ENCODE measurements around the gene ANTKMT.

ANTKMT gene

DNA sequence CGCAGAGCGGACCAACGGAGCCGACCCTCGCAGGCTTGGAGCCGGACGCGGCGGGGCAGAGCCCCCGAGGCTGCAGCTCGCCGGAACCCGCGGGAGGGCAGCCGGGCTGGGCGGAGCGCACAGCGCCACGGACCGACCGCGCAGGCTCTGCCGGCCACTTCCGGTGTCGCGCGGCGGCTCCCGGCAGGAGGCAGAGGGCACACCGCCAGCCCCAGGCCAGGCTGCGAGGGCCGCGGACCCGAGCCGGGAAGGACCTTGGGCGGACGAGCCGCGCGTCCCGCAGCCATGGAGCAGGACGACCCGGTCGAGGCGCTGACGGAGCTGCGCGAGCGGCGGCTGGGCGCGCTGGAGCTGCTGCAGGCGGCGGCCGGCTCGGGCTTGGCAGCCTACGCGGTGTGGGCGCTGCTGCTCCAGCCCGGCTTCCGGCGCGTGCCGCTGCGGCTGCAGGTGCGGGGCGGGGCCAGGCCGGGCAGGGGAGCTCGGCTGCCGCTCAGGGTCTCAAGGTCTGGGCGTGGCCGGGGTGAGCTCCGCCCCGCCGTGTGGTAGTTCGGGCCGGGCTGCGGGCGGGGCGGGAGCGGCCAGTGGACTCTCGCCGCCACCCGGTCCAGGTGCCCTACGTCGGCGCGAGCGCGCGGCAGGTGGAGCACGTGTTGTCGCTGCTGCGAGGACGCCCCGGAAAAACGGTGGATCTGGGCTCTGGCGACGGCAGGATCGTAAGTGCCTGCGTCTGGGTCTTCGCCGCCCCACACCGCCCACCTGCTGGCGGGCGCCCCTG, at the start of gene ANTKMT:
Gene ANTKMT, plus strand, starts transcription at position 157 of the 775 bp plus-strand sequence. Its CDS starts 129 bp downstream, at position 286.
- peak; percentile 46 to 48 for DNase-seq (ENCODE audit: low read depth in 2 of 2)

DNA sequence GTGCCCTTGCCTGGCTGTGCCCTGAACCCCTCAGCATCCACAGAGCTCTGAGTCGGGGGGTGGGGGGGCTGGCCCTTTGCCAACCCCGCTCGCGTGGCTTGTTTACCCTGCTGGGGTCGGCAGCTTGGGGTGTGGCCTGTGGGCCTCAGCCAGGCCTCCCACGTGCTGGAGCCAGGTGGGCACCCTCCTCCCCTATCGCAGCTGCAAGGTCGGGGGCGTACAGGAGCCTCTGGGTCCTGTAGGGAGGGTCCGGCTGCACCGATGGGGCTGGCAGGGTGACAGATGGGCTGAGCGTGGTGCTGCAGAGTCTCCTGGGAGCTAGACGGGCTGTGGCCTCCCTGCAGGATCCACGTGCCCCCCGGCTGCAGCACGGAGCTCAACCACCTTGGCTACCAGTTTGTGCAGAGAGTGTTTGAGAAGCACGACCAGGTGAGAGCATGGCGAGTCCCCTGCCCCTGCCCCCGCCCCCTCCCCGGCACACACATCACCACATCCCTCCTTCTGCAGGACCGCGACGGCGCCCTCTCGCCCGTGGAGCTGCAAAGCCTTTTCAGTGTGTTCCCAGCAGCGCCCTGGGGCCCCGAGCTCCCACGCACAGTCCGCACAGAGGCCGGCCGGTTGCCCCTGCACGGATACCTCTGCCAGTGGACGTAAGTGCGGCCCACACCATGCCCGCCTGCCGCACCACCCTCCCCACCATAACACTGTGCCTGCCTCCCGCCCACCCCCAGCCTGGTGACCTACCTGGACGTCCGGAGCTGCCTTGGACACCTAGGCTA, 49.4 kb upstream of the ANTKMT start:
- no peak for DNase-seq (ENCODE audit: low read depth in 2 of 2)

- no peak for DNase-seq (ENCODE audit: low read depth in 2 of 2)
Measured at GRCh38 chr16:672371-672770, 48.6 kb upstream of the ANTKMT start.

GRCh38 chr16:672851-673250, 48.1 kb upstream of the ANTKMT start:
- DNase-seq (ENCODE audit: low read depth in 2 of 2): no peak

DNA sequence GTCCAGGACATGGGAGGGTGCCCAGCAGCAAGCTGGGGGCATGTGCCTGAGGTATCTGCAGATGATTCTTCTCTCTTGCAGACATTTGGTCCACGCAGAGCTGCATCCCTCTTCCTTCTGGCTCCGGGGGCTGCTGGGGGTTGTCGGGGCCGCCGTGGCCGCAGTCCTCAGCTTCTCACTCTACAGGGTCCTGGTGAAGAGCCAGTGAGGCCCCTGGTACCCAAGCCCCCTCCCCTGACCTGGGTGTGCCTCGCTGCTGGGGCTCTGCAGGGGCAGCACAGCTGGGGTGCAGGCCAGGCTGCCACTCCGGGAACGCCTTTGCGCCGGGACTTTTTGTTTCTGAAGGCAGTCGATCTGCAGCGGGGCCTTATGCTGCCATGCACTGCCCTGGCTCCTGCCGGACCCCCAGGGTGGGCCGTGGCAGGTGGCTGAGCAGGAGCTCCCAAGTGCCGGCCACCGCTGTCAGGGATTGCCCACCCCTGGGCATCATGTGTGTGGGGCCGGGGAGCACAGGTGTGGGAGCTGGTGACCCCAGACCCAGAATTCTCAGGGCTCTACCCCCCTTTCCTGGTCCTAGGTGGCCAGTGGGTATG, 47.5 kb upstream of the ANTKMT start:
- no peak for DNase-seq (ENCODE audit: low read depth in 2 of 2)

DNA sequence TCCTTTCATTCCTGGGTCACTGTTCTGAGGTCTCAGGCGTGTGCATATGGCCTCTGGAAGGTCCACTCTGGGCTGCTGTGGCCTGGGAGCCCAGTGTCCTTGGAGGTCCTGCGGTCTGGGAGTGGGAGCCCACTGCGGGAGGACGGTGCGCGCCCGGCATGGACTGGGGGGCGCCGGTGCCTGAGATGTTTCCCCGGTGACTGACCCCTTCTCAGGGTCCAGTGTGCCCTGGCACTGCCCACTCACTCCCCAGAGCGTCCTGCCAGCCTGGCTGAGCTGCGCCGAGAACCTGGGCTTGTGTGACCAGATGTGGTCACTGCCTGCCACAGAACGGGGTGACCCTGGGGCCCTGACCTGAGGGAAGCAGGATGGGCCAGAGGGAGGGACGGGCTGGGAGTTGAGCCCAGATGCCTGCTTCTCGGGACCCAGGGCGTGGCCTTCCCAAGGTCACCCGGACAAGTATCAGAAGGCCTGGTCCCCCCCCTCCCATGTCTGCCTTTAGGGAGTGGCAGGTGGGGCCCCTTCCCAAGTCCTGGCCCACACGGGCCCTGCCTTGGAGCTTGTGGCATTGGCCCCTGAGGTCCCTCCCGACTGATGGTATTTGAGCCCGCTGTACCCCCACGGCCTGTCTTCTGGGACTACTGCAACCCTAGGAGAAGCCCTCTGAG, 46.6 kb upstream of the ANTKMT start:
- DNase-seq (ENCODE audit: low read depth in 2 of 2): no peak

GRCh38 chr16:674968-675883, 45.7 kb upstream of the ANTKMT start, which contains the start of gene RHBDL1:
Gene RHBDL1, plus strand, starts transcription at chr16:675671. Its CDS starts 120 bp downstream, at chr16:675791.
- no peak for DNase-seq (ENCODE audit: low read depth in 2 of 2)

DNA sequence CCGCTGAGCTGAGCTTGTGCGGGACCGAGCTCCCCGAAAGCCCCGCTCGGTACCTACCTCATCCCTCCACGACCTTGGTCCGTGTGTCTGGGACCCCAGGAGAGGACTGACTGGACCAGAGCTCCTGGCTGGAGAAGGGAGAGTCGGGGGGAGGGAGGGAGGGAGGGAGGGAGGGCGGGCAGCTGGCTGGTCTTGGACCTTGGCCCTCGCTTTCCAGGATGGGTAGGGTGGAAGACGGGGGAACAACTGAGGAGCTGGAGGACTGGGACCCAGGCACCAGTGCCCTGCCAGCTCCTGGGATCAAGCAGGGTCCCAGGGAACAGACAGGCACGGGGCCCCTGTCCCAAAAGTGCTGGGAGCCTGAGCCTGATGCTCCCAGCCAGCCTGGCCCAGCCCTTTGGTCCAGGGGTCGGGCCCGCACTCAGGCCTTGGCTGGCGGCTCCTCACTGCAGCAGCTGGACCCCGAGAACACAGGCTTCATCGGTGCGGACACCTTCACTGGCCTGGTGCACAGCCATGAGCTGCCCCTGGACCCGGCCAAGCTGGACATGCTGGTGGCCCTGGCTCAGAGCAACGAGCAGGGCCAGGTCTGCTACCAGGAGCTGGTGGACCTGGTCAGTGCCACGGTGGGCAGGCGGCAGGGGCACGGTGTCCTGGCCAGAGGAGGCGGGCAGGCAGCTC, 44.9 kb upstream of the ANTKMT start:
- no peak for DNase-seq (ENCODE audit: low read depth in 2 of 2)

DNA sequence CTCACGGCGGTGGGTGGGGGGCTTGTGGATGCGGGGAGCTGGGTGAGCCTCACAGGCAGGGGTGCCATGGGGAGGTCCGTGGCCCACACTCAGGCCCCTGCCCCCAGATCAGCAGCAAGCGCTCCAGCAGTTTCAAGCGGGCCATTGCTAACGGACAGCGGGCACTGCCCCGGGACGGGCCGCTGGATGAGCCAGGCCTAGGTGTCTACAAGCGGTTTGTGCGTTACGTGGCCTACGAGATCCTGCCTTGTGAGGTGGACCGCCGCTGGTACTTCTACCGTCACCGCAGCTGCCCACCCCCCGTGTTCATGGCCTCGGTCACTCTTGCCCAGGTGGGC, 44.4 kb upstream of the ANTKMT start:
- no peak for DNase-seq (ENCODE audit: low read depth in 2 of 2)

DNA sequence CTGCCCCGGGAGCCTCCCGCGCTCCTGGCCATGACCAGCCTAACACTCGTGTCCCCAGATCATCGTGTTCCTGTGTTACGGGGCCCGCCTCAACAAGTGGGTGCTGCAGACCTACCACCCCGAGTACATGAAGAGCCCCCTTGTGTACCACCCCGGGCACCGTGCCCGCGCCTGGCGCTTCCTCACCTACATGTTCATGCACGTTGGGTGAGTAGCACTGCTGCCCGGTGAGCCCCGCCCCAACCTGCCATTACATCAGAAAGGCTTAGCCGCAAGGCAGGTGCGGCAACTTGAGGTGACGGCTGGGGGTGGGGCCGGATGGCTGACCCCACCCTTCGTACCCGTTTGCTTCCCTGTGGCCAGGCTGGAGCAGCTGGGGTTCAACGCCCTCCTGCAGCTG, 44.0 kb upstream of the ANTKMT start:
- DNase-seq (ENCODE audit: low read depth in 2 of 2): no peak

DNA sequence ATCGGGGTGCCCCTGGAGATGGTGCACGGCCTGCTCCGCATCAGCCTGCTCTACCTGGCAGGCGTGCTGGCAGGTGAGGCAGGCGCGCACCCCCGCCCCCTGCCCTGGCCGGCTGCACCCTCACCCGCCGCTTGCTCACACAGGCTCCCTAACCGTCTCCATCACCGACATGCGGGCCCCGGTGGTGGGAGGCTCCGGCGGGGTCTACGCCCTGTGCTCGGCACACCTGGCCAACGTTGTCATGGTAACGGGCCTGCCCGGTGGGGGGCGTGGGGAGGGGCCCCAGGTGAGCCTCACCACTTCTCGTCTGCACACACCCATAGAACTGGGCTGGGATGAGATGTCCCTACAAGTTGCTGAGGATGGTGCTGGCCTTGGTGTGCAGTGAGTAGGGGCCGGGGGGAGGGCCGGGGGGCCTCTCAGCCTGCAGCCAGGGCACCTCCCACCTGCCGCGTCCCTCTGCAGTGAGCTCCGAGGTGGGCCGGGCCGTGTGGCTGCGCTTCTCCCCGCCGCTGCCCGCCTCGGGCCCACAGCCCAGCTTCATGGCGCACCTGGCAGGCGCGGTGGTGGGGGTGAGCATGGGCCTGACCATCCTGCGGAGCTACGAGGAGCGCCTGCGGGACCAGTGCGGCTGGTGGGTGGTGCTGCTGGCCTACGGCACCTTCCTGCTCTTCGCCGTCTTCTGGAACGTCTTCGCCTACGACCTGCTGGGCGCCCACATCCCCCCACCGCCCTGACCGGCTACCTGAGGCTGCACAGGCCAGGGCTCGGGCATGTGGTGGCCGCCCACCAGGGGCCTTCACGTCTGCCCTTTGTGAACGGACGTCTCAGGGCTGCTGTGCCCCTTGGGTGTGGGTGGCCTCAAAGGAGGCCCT, 43.4 kb upstream of the ANTKMT start:
- no peak for DNase-seq (ENCODE audit: low read depth in 2 of 2)

- DNase-seq (ENCODE audit: low read depth in 2 of 2): no peak
Measured at GRCh38 chr16:678209-678857, 42.6 kb upstream of the ANTKMT start.

DNA sequence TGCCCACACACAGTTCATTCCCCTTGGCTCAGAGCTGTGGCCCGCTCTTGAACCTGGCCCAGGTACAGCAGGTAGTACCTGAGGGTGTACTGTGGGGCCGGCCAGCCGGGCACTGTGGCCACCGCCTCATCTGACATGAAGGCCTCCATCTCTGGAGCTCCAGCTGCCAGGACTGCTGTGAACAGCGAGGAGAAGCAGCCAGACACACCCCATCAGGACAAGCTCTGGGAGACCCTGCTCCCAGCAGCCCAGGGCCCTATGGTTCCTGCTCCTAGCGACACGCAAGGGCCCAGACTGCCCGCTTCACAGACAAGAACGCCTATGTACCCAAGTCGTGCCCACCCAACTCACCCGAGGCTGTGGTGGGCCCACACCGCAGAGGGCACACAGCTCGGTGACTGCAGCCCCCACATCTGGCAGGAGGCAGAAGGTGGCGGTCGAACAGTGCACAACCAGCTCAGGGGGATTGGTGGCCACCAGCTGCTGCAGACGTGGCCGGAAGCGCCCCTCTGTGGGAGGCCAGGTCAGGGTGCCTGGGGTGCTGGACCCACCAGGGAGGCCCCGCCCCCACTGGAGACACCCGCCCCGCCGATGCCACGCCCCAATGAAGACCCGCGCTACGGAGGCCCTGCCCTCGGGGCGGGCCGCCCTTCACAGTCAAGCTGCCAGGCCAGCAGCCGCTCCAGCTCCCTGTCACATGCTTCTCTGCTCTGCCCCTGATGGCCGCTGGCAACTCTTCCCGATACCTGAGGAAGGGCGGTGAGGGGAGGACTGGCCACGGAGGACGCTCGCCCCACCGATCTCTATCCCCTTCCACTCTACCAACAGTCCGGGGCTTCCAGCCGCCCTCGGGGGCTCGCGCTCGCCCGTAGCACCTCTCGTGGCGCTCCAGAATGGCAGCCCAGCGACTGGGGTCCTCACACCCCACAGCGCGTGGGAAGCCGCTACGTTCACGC, 41.8 kb upstream of the ANTKMT start:
- DNase-seq (ENCODE audit: low read depth in 2 of 2): no peak

GRCh38 chr16:679814-680624, 40.9 kb upstream of the ANTKMT start, which contains the start of gene STUB1:
Gene STUB1, plus strand, starts transcription at chr16:680410. Its CDS starts 116 bp downstream, at chr16:680526.
- peak; percentile 77 to 78 for DNase-seq (ENCODE audit: low read depth in 2 of 2)

- DNase-seq (ENCODE audit: low read depth in 2 of 2): no peak
Measured at GRCh38 chr16:680625-680945, 40.4 kb upstream of the ANTKMT start.

DNA sequence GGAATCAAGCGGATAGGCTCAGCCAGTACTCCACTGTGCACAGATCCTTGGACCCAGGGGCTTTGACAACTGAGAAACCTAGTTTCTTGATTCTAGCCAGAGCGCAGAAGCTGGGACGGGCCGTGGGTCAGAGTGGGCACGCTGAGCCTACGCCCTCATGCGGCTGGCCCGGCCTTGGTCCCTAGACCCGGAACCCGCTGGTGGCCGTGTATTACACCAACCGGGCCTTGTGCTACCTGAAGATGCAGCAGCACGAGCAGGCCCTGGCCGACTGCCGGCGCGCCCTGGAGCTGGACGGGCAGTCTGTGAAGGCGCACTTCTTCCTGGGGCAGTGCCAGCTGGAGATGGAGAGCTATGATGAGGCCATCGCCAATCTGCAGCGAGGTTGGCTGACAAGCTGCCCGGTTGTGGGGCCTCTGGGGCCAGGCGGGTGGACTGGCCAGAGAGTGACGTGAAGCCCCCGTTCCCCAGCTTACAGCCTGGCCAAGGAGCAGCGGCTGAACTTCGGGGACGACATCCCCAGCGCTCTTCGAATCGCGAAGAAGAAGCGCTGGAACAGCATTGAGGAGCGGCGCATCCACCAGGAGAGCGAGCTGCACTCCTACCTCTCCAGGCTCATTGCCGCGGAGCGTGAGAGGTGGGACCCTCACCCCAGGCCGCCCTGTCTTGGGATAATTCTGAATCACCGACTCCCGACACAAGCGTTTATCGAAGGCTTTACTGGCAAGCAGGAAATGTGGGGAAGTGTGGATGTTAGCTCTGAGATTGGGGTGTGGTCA, 39.8 kb upstream of the ANTKMT start:
- no peak for DNase-seq (ENCODE audit: low read depth in 2 of 2)

Data from activated CD8-positive, alpha-beta memory T cell treated with anti-CD3 and anti-CD28 coated beads for 4 hours (primary cell).